NCI-H1417 treated with DMSO at 0.1 percent for 48 hours (cell line): ENCODE measurements around the gene TRMT10A.

Experiments used
- DNase-seq: peaks from one replicate; lab custom pipeline; 2025; lab: John Stamatoyannopoulos, UW

The TRMT10A gene

GRCh38 chr4:99563310-99564186 lies at the start of gene TRMT10A:
TRMT10A (minus strand) TSS chr4:99564039; CDS start chr4:99559338, 4,701 bp downstream.
- DNase-seq: peak; percentile 97

GRCh38 chr4:99612704-99613103 lies 48.9 kb upstream of the TRMT10A start:
- no peak for DNase-seq

GRCh38 chr4:99612281-99612680 lies 48.4 kb upstream of the TRMT10A start:
- no peak for DNase-seq

- no peak for DNase-seq
Observed at GRCh38 chr4:99610605-99611175, 46.9 kb upstream of the TRMT10A start.

GRCh38 chr4:99608417-99608816 lies 44.6 kb upstream of the TRMT10A start:
- DNase-seq: no peak

GRCh38 chr4:99606716-99607115 lies 42.9 kb upstream of the TRMT10A start:
- DNase-seq: no peak

GRCh38 chr4:99594818-99595217 lies 31.0 kb upstream of the TRMT10A start:
- no peak for DNase-seq

- no peak for DNase-seq
Observed at GRCh38 chr4:99593781-99594641, 30.2 kb upstream of the TRMT10A start.

- no peak for DNase-seq
Observed at GRCh38 chr4:99591757-99592156, 27.9 kb upstream of the TRMT10A start.

GRCh38 chr4:99587803-99588202 lies 24.0 kb upstream of the TRMT10A start:
- no peak for DNase-seq

GRCh38 chr4:99587309-99587708 lies 23.5 kb upstream of the TRMT10A start:
- DNase-seq: no peak

GRCh38 chr4:99586797-99587196 lies 23.0 kb upstream of the TRMT10A start:
- no peak for DNase-seq

GRCh38 chr4:99586322-99586721 lies 22.5 kb upstream of the TRMT10A start:
- DNase-seq: no peak

GRCh38 chr4:99585516-99585915 lies 21.7 kb upstream of the TRMT10A start:
- DNase-seq: no peak

- DNase-seq: no peak
Observed at GRCh38 chr4:99578714-99579113, 14.9 kb upstream of the TRMT10A start.

GRCh38 chr4:99574530-99575324 lies 10.9 kb upstream of the TRMT10A start, which contains the start of gene MTTP:
MTTP (plus strand) TSS chr4:99574824; CDS start chr4:99574910, 86 bp downstream.
- DNase-seq: no peak

- no peak for DNase-seq
Observed at GRCh38 chr4:99573735-99574368, 10.0 kb upstream of the TRMT10A start.

GRCh38 chr4:99572527-99573240 lies 8.8 kb upstream of the TRMT10A start:
- no peak for DNase-seq

GRCh38 chr4:99571883-99572282 lies 8.0 kb upstream of the TRMT10A start:
- no peak for DNase-seq

- no peak for DNase-seq
Observed at GRCh38 chr4:99564921-99565320, 1.1 kb upstream of the TRMT10A start.
